Measurements from ENCODE around the gene TTC1.
"Not testable (repeated sequence)": the region's sequence is repeated elsewhere in the genome, so short reads cannot be mapped to it uniquely, and the experiment has no call there.

The TTC1 gene

GRCh38 chr5:160001457-160001856 is 7.5 kb upstream of the TTC1 start:
- DNase-seq, result no peak

DNA sequence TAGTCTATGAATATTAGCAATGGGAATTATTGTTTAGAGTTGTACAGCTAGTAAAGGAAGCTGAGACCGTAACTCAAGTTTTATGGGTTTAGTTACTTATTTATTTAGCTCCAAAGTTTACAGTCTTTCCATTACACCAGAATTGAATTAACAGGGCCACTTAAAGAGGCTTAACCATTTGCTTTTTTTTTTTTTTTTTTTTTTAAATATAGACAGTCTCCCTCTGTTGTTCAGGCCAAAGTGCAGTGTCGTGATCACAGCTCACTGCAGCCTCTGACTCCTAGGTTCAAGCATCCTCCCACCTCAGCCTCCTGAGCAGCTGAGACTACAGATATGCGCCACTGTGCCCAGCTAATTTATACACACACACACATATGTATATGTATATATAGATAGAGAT is 1.4 kb upstream of the TTC1 start:
- DNase-seq, result no peak

DNA sequence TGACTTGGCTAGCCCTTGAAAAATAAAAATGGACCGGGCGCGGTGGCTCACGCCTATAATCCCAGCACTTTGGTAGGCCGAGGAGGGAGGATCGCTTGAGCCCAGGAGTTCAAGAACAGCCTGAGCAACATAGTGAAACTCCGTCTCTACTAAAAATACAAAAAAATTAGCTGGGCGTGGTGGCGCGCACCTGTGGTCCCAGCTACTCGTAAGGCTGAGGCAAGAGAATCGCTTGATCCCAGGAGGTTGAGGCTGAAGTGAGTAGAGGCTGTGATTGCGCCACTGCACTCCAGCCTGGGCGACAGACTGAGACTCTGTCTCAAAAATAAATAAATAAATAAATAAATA is 436 bp upstream of the TTC1 start:
- DNase-seq, result not testable (repeated sequence)

GRCh38 chr5:160009591-160009989 is 651 bp downstream of the TTC1 start:
- peak in 1 of 5 donors; percentile 1 for DNase-seq

DNA sequence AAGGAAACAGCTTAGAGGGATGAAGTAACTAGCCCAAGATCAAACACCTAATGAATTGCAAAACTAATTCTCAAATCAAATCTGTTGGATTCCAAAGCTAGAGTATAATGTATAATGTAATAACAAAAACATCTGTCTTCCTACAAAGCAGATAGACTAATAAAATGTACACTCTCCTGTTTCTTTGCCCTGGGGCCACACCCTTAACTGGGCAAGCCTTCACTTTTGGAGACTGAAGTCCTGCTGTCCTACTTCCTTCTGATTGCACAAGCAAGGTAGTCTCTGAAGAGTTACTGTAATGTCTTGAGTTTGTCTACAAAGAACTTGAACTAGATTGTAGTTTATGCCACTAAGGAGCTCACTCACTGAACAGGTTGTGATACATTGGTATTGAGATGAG is 2.5 kb downstream of the TTC1 start:
- DNase-seq, result no peak

- DNase-seq, result not testable (repeated sequence)
Measured at GRCh38 chr5:160014197-160014596, 5.3 kb downstream of the TTC1 start.

DNA sequence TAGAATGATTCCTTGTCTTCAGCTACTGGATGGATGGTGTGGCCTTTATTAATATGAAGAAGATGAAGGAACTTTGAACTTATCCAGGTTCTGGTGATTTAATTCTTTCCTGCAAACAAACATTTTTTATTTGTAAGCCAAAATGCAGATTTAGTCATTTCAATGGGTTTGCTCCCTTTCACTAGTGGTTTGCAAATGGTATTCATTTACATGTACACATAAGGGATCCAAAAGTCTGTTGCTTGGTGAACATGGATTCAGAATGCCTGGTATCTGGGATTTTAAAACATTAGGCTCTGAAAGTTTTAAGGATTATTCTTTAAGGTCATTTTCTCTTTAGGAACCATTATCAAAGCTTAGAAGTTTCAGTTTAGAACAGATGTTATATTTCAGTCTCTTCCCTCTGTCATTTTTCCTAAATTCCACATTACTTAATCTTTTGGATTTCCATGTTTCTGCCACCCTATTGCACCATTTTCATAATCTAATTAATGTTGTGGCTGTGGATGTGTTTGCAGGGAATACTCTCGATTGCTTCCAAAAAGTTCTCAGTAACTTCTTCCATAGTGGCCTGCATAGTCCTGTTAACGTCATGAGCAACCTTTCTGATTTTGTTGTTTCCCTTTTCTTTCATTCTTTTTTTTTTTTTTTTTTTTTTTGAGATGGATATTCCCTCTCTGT is 10.1 kb downstream of the TTC1 start:
- no peak for DNase-seq

GRCh38 chr5:160020266-160020770 is 11.4 kb downstream of the TTC1 start:
- no peak for DNase-seq

DNA sequence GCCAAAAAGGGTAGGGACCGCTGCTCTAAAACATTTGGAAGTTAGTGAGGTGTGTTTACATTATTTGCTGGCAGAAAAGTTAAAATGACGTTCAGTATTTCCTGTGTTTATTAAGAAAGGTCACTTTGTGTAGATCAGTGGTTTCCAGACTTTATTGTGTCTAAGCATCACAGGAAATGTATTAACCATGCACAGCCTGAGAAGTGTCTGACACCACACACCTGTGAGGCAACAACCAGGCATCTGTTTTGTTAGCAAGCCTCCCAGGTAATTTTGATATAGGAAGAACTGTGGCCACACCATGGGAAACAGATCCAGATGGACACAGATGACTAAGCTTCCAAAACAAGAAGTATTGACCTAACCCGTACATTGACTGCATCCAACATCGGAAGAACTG is 12.0 kb downstream of the TTC1 start:
- DNase-seq, result no peak

DNA sequence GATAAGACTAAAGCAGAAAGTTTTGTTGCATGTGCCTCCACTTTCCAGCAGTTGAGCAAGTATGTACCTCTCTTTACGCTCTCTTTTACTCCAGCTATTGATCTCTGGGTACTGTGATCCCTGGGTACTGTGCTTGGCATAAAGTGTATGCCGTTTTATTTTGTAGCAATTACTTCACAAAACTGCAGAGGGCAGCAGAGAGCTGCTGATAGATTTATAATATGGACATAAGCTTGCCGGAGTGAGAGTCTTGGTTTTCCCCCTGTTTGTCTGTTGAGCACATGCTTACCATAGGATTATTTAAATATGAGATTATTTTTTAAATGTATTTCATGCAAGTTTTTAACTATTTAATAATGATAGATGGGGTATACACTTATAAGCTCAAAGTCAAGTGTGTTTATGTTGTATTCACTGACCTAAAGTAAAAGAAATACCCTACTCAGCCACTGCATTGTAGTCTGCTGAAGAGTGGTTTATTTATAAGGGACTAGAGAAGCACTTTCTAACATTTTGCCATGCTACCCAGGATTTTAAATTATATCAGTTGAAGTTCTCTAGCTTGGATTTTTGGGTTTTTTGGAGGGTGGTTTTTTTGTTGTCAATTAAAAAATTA is 13.0 kb downstream of the TTC1 start:
- peak; percentile 13 to 59 (median 43) for DNase-seq

- no peak for DNase-seq
Measured at GRCh38 chr5:160023007-160023907, 14.3 kb downstream of the TTC1 start.

DNA sequence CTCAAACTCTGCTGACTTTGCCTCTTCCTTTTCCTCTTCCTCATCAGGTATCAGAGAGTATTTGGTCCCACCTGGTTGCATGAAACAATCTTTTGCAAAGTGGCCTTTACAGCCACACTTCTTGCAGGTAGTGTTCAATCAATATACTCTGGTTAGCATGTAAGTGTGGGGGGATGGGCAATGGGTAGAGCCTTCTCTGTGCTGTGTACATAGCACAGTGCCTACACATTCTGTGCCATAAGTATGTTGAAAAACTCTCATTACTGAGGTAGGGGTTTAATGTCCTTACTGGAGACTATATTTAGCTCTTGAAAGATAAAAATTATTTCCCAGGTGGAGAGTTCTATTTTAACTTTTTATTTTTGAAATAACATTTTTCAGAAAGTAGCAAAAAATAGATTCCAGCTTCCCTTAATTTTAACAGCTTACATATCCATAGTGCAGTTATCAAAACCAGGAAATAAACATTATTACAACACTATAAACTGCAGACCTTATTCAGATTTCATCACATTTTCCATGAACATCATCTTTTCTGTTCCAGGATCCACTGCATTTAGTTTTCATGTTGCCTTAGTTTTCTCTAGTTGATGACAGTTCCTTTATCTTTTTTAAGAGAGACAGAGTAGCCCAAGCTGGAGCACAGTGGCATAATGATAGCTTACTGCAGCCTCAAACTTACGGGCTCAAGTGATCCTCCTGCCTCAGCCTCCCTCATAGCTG is 15.1 kb downstream of the TTC1 start:
- DNase-seq, result no peak

DNA sequence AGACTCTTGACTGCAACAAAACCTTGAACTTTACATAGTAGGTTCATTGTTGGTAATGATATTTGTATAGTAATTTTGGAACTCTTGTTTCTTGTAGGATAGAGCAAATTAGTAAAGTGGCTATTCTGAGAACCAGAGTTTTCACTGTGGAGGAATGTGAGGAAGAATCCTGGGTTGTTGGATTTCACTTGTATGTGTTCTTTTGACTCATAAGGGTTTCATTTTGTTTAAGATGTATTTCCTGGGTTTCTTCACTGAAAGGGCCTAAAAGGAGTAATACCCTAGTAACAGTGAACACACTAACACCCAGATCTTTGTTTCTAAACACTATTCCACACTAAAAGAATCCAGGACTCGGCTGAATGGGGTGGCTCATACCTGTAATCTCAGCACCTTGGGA is 20.1 kb downstream of the TTC1 start:
- no peak for DNase-seq

GRCh38 chr5:160029540-160030139 is 20.7 kb downstream of the TTC1 start:
- no peak for DNase-seq

DNA sequence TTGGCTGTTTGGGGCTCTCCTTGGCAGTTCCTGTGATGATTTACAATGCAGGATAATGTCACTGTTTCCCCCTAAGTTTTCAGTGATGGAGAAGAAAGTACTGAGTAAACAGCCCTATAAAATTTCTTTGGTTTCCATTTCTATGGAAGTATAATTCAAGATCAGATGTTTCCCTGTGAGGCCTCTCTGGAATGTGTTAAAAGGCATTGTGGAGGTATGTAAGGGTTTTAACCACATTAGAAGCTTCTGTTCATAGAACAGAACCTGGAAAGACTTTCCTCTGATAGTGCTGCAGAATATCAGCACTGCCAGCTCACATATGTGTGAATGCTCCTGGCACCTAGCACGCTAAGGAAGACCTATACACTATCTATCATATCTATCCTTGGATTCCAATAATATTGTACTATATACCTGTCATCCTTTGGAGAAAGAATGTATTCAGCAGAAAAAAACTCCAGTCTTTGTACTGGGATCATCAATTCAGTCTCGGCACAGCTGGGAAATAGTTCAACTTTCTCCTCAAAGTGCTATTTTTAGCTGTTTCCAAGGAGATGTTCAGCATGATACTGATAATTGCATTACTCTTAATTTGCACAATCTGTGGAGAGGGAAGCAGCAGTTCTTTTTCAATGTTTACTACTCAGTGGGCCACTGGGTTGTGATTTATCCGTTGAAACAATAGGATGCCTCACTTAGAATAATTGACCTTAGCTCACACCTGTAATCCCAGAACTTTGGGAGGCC is 21.9 kb downstream of the TTC1 start:
- no peak for DNase-seq

DNA sequence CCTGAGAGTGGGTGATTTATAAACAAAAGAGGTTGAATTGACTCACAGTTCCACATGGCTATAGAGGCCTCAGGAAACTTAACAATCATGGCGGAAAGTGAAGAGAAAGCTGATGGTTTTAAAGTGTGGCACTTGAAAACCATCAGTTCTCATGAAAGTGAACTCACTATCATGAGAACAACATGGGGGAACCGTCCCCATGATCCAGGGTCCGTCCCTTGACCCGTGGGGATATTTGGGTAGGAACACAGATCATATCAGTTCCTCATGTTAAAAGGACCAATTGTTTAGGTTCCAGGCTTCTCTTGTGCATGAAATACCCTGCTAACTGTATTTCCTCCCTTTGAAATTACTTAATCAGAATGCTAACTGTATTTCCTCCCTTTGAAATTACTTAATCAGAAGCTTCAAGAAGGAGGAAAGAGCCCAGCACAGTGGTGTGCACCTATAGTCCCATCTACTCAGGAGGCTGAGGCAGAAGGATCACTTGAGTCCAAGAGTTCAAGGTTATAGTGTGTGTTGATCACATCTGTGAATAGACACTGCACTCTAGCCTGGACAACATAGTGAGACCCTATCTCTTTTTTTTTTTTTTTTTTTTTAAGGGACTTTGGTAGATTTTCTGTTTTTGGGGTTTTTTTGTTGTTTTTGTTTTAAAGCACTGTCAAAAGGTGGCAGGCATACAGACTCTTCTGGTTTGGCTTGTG is 24.8 kb downstream of the TTC1 start:
- no peak for DNase-seq

GRCh38 chr5:160036243-160036642 is 27.3 kb downstream of the TTC1 start:
- no peak for DNase-seq

GRCh38 chr5:160036884-160037283 is 27.9 kb downstream of the TTC1 start:
- DNase-seq, result no peak

GRCh38 chr5:160039810-160040470 is 31.0 kb downstream of the TTC1 start:
- DNase-seq, result peak in 1 of 5 donors; percentile 5

DNA sequence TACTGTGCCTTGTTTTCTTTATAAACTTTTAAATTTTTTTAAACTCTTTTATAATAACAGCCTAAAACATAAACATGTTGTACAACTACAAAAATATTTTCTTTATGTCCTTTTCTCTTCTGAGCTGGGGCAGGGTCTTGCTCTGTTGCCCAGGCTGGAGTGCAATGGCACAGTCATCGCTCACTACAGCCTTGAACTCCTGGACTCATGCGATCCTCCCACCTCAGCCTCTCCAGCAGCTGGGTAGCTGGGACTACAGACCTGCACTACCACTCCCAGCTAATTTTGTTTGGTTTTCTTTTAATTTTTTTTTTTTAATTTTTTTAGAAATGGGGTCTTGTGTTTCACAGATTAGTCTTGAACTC is 31.5 kb downstream of the TTC1 start:
- DNase-seq, result no peak

- DNase-seq, result no peak
Measured at GRCh38 chr5:160042671-160043070, 33.7 kb downstream of the TTC1 start.

Data from T-helper 1 cell (primary cell).